IMR-90 (cell line): ENCODE results near the gene STAC. TPM values are rescaled to one million over a fixed set of nuclear protein-coding genes. Genes with fewer than 3 reads are reported as not detected.

ENCODE experiments used
- ATAC-seq: fragments of 200-7000 bp; cut with Tn5 transposase; 2 replicates; pipeline ENCODE4 v1.9.1; 2020; ENCODE audit warnings: low read depth, mild to moderate bottlenecking, moderate library complexity
- BruUV-seq: library from RNA; stranded (reverse); fragments of 400-500 nt; replicated peaks from 2 replicates; lab custom pipeline; 2021; lab: Mats Ljungman, UMichigan
- CTCF ChIA-PET: fragments of 300-600 bp; formaldehyde crosslinking; extraction: SDS; loops from one replicate; lab custom pipeline; 2021; ENCODE audit warnings: antibody characterized with exemption; lab: Yijun Ruan, JAX
- POLR2A ChIA-PET: fragments of 300-600 bp; sonication (Branson Sonifier 250); formaldehyde crosslinking; loops from one replicate; lab custom pipeline; 2022; ENCODE audit warnings: antibody characterized with exemption; ENCODE audit not compliant: unreplicated experiment; lab: Charles Lee
- DNase-seq: peaks from one replicate; pipeline ENCODE4 v3.0.0; 2013
- H2AFZ ChIP-seq: replicated peaks from 2 replicates; pipeline ENCODE3; 2013; ENCODE audit warnings: low read length, mild to moderate bottlenecking; ENCODE audit not compliant: poor library complexity
- H2AK5ac ChIP-seq: 2 replicates; pipeline ENCODE4 v1.6.1; 2013; ENCODE audit warnings: low read depth, low read length, inconsistent platforms
- H2AK9ac ChIP-seq: replicated peaks from 2 replicates; pipeline ENCODE3; 2013; ENCODE audit warnings: mild to moderate bottlenecking, low read depth, low read length, moderate library complexity; ENCODE audit not compliant: poor library complexity
- H2BK120ac ChIP-seq: 2 replicates; pipeline ENCODE4 v1.6.1; 2013; ENCODE audit warnings: low read depth, low read length, inconsistent platforms
- H2BK15ac ChIP-seq: 3 replicates; pipeline ENCODE4 v1.6.1; 2013; ENCODE audit warnings: low read depth, low read length, inconsistent platforms
- H2BK20ac ChIP-seq: 2 replicates; pipeline ENCODE4 v1.6.1; 2013; ENCODE audit warnings: low read depth, mild to moderate bottlenecking, inconsistent platforms, low read length, moderate library complexity
- H2BK5ac ChIP-seq: 2 replicates; pipeline ENCODE4 v1.6.1; 2013; ENCODE audit warnings: mild to moderate bottlenecking, low read depth, low read length, inconsistent platforms; ENCODE audit not compliant: poor library complexity, severe bottlenecking
- H3K14ac ChIP-seq: replicated peaks from 2 replicates; pipeline ENCODE4 v1.6.1; 2013; ENCODE audit warnings: low read depth, low read length, inconsistent platforms
- H3K18ac ChIP-seq: 2 replicates; pipeline ENCODE4 v1.6.1; 2013; ENCODE audit warnings: low read depth, low read length, control low read depth
- H3K23ac ChIP-seq: 2 replicates; pipeline ENCODE4 v1.6.1; 2013; ENCODE audit warnings: low read depth, low read length, inconsistent platforms
- H3K27ac ChIP-seq: 2 replicates; pipeline ENCODE4 v1.5.1; 2013; ENCODE audit warnings: mild to moderate bottlenecking, control low read depth, low read length; ENCODE audit not compliant: insufficient read depth
- H3K27me3 ChIP-seq: 2 replicates; pipeline ENCODE4 v1.6.1; 2013; ENCODE audit warnings: low read length; ENCODE audit not compliant: control insufficient read depth, insufficient read depth
- H3K36me3 ChIP-seq: 2 replicates; pipeline ENCODE4 v1.6.1; 2013; ENCODE audit warnings: low read length, mixed read lengths; ENCODE audit not compliant: control insufficient read depth, insufficient read depth
- H3K4ac ChIP-seq: 2 replicates; pipeline ENCODE4 v1.6.1; 2013; ENCODE audit warnings: low read depth, low read length, inconsistent platforms
- H3K4me1 ChIP-seq: 2 replicates; pipeline ENCODE4 v1.6.1; 2013; ENCODE audit warnings: low read length, mixed read lengths; ENCODE audit not compliant: control insufficient read depth, insufficient read depth
- H3K4me2 ChIP-seq: 2 replicates; pipeline ENCODE4 v1.6.1; 2013; ENCODE audit warnings: low read depth, mild to moderate bottlenecking, control low read depth, low read length, moderate library complexity
- H3K4me3 ChIP-seq: 2 replicates; pipeline ENCODE4 v1.5.1; 2013; ENCODE audit warnings: low read depth, mild to moderate bottlenecking, control low read depth, low read length, moderate library complexity; ENCODE audit not compliant: insufficient read depth
- H3K56ac ChIP-seq: 2 replicates; pipeline ENCODE4 v1.6.1; 2013; ENCODE audit warnings: low read length, inconsistent platforms; ENCODE audit not compliant: insufficient read depth; ENCODE audit errors: extremely low read depth
- H3K79me1 ChIP-seq, 2 experiments: 2 replicates each; pipeline ENCODE4 v1.6.1; 2013; ENCODE audit warnings: low read length in 2 of 2, inconsistent platforms in 1 of 2, low read depth in 1 of 2
- H3K9ac ChIP-seq: 2 replicates; pipeline ENCODE4 v1.6.1; 2013; ENCODE audit warnings: low read depth, low read length, control low read depth
- H3K9me1 ChIP-seq: 2 replicates; pipeline ENCODE4 v1.6.1; 2013; ENCODE audit warnings: low read length, inconsistent platforms; ENCODE audit not compliant: insufficient read depth
- H3K9me3 ChIP-seq: 2 replicates; pipeline ENCODE4 v1.6.1; 2013; ENCODE audit warnings: low read length; ENCODE audit not compliant: control insufficient read depth, insufficient read depth
- H4K20me1 ChIP-seq: 2 replicates; pipeline ENCODE4 v1.6.1; 2013; ENCODE audit warnings: low read length, inconsistent platforms; ENCODE audit not compliant: insufficient read depth
- H4K5ac ChIP-seq: 2 replicates; pipeline ENCODE4 v1.6.1; 2013; ENCODE audit warnings: mild to moderate bottlenecking, low read depth, low read length, control low read depth
- H4K8ac ChIP-seq, 2 experiments: 2 replicates each; pipeline ENCODE4 v1.6.1; 2013; ENCODE audit warnings: low read depth in 2 of 2, low read length in 2 of 2, control low read depth in 1 of 2, inconsistent platforms in 1 of 2
- H4K91ac ChIP-seq: 2 replicates; pipeline ENCODE4 v1.6.1; 2013; ENCODE audit warnings: low read depth, low read length, inconsistent platforms; ENCODE audit not compliant: insufficient read depth
- BHLHE40 ChIP-seq: fragments of 150-350 bp; IDR thresholded peaks from 2 replicates; pipeline ENCODE4 v1.6.1; 2016; ENCODE audit warnings: mild to moderate bottlenecking, low read depth, low read length
- CEBPB ChIP-seq: IDR thresholded peaks from 2 replicates; pipeline ENCODE4 v1.6.1; 2012; ENCODE audit warnings: low read depth, low read length, improper control_type of control experiment
- CHD1 ChIP-seq: IDR thresholded peaks from 2 replicates; pipeline ENCODE4 v1.6.1; 2012; ENCODE audit warnings: low read depth, low read length, improper control_type of control experiment
- FOS ChIP-seq: fragments of 150-350 bp; IDR thresholded peaks from 2 replicates; pipeline ENCODE4 v1.6.1; 2016; ENCODE audit warnings: low read depth, low read length
- MAFK ChIP-seq: IDR thresholded peaks from 2 replicates; pipeline ENCODE4 v1.6.1; 2012; ENCODE audit warnings: low read depth, low read length, improper control_type of control experiment
- MAZ ChIP-seq: IDR thresholded peaks from 2 replicates; pipeline ENCODE4 v1.6.1; 2012; ENCODE audit warnings: low read depth, mild to moderate bottlenecking, low read length, improper control_type of control experiment, moderate library complexity, borderline replicate concordance
- MXI1 ChIP-seq: IDR thresholded peaks from 2 replicates; pipeline ENCODE4 v1.6.1; 2012; ENCODE audit warnings: low read depth, mild to moderate bottlenecking, low read length, moderate library complexity, borderline replicate concordance
- NFE2L2 ChIP-seq: fragments of 150-350 bp; IDR thresholded peaks from 2 replicates; pipeline ENCODE4 v1.6.1; 2016; ENCODE audit warnings: low read depth, mild to moderate bottlenecking, low read length
- POLR2A ChIP-seq: IDR thresholded peaks from 2 replicates; pipeline ENCODE4 v1.6.1; 2012; ENCODE audit warnings: mild to moderate bottlenecking, low read depth, low read length
- RAD21 ChIP-seq: IDR thresholded peaks from 2 replicates; pipeline ENCODE4 v1.6.1; 2012; ENCODE audit warnings: low read length, improper control_type of control experiment
- RCOR1 ChIP-seq: IDR thresholded peaks from 2 replicates; pipeline ENCODE4 v1.6.1; 2012; ENCODE audit warnings: mild to moderate bottlenecking, low read length, improper control_type of control experiment; ENCODE audit not compliant: insufficient replicate concordance
- RFX5 ChIP-seq: IDR thresholded peaks from 2 replicates; pipeline ENCODE4 v1.8.0; 2012; ENCODE audit warnings: low read depth, mild to moderate bottlenecking, low read length, moderate library complexity
- SMC3 ChIP-seq: fragments of 150-350 bp; IDR thresholded peaks from 2 replicates; pipeline ENCODE4 v1.6.1; 2016; ENCODE audit warnings: low read depth, mild to moderate bottlenecking, antibody characterized with exemption, low read length, moderate library complexity
- WGBS, 2 experiments: methylation state at CpG; one replicate each; pipeline versions ENCODE4 v1.1.5 to v1.1.7; 2013; ENCODE audit warnings: missing lambda C conversion rate in 2 of 2; ENCODE audit not compliant: insufficient read length in 1 of 2; ENCODE audit errors: extremely low coverage in 2 of 2; 5-methylcytosine and 5-hydroxymethylcytosine counted together
- dilution Hi-C: fragments of 300-500 bp; cut with HindIII; formaldehyde crosslinking; loops from one replicate; pipeline ENCODE4 v1.14.3; 2018; ENCODE audit warnings: low sequenced_read_pairs; ENCODE audit not compliant: unreplicated experiment
- in situ Hi-C: fragments of 300-500 bp; cut with MboI; formaldehyde crosslinking; loops from 3 replicates; pipeline ENCODE4 v1.14.3; 2019; ENCODE audit warnings: low sequenced_read_pairs, inconsistent platforms, mixed read lengths
- intact Hi-C: fragments of 100-400 bp; cut with micrococcal nuclease; formaldehyde crosslinking; loops from 2 replicates; pipeline ENCODE4 v1.10.0; 2022
- polyA plus RNA-seq, 3 experiments: library from polyadenylated mRNA; depleted of rRNA; stranded (reverse); fragments of >200 nt; gene quantifications; 2 replicates each; pipeline ENCODE4 v1.2.3, GENCODE V29; 2012; ENCODE audit warnings: low replicate concordance in 1 of 3
- total RNA-seq: library from RNA; depleted of rRNA; stranded (reverse); fragments of >200 nt; gene quantifications from 2 replicates; pipeline ENCODE4 v1.2.3, GENCODE V29; 2012
- TF ChIP-seq, protein P1 (sequence below): conservative IDR thresholded peaks from 2 replicates; pipeline ENCODE4 v1.5.1; 2012; ENCODE audit warnings: mild to moderate bottlenecking, low read depth, low read length, improper control_type of control experiment
- TF ChIP-seq, protein P2 (sequence below): fragments of 150-350 bp; IDR thresholded peaks from 2 replicates; pipeline ENCODE4 v1.6.1; 2016; ENCODE audit warnings: low read depth, mild to moderate bottlenecking, low read length, moderate library complexity, borderline replicate concordance
- TF ChIP-seq, protein P3 (sequence below): fragments of 150-350 bp; IDR thresholded peaks from 2 replicates; pipeline ENCODE4 v1.6.1; 2017; ENCODE audit warnings: mild to moderate bottlenecking, antibody characterized with exemption, low read length, low read depth

STAC gene
- total and polyA plus RNA-seq, 2 of the 4 experiments (the other 2 are of a cell fraction): 0.19 to 0.36 TPM

DNA sequence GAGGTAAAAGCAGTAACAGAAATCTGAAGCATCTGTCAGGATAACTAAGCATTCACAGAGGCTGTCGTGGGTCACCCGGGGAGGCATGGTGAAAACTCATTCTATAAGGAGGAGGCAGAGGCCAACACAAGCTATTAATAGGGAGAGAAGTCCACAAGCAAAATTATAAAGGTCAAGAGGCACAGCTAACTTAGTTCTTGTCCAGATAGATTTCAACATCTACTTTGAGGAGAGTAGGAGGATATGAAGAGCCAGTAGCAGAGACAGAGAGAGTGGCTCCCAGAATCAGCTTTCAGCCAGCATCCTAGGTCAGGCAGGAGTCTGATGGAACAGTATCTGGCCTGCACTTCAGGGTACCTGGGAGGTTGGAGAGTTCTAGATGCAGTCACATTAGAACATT is 95.3 kb downstream of the STAC start:
- Histone ChIP-seq H2AK9ac (no peak overlapping the region), H4K8ac (no peak overlapping the region), H2BK120ac (no peak overlapping the region), H2BK15ac (no peak overlapping the region), H3K23ac (no peak overlapping the region), H3K4me1 (no peaks in the 10 kb centered on the region), H2AK5ac (no peak overlapping the region), H3K9me1 (no peaks in the 10 kb centered on the region), H4K20me1 (no peaks in the 10 kb centered on the region), H3K9ac (no peak overlapping the region), H3K9me3 (no peaks in the 10 kb centered on the region; the same call in 1 of the 2 replicates), H3K27me3 (no peaks in the 10 kb centered on the region), H3K4me2 (no peak overlapping the region), H3K4ac (no peak overlapping the region), H3K36me3 (no peaks in the 10 kb centered on the region), H3K4me3 (no peak overlapping the region), H4K5ac (no peak overlapping the region), H3K14ac (no peak overlapping the region), H2BK20ac (no peak overlapping the region), H2AFZ (no peak overlapping the region), H2BK5ac (no peak overlapping the region), H3K27ac (no peak overlapping the region), H4K91ac (no peak overlapping the region), H3K56ac (no peak overlapping the region), H3K18ac (no peak overlapping the region), H3K79me1 (no peaks in the 10 kb centered on the region)
- dilution Hi-C loops (no loop called here), intact Hi-C loops (no loop called here), in situ Hi-C loops (no loop called here)
- no CpG with 5 or more reads among the region's 2 CpGs for WGBS, 2 experiments
- ATAC-seq: no peak
- no peak for DNase-seq
- ChIA-PET CTCF (no interaction called here), POLR2A (no interaction called here)
- no peak for TF ChIP-seq RAD21
- TF ChIP-seq, protein P1, sequence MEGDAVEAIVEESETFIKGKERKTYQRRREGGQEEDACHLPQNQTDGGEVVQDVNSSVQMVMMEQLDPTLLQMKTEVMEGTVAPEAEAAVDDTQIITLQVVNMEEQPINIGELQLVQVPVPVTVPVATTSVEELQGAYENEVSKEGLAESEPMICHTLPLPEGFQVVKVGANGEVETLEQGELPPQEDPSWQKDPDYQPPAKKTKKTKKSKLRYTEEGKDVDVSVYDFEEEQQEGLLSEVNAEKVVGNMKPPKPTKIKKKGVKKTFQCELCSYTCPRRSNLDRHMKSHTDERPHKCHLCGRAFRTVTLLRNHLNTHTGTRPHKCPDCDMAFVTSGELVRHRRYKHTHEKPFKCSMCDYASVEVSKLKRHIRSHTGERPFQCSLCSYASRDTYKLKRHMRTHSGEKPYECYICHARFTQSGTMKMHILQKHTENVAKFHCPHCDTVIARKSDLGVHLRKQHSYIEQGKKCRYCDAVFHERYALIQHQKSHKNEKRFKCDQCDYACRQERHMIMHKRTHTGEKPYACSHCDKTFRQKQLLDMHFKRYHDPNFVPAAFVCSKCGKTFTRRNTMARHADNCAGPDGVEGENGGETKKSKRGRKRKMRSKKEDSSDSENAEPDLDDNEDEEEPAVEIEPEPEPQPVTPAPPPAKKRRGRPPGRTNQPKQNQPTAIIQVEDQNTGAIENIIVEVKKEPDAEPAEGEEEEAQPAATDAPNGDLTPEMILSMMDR: no peak
- no peak for TF ChIP-seq FOS
- TF ChIP-seq SMC3: no peak
- no peak for TF ChIP-seq BHLHE40
- TF ChIP-seq NFE2L2: no peak
- TF ChIP-seq RFX5: no peak
- no peak for TF ChIP-seq POLR2A
- TF ChIP-seq CEBPB: no peak
- TF ChIP-seq MXI1: no peak
- no peak for TF ChIP-seq RCOR1
- no peak for TF ChIP-seq MAZ
- TF ChIP-seq, protein P2, sequence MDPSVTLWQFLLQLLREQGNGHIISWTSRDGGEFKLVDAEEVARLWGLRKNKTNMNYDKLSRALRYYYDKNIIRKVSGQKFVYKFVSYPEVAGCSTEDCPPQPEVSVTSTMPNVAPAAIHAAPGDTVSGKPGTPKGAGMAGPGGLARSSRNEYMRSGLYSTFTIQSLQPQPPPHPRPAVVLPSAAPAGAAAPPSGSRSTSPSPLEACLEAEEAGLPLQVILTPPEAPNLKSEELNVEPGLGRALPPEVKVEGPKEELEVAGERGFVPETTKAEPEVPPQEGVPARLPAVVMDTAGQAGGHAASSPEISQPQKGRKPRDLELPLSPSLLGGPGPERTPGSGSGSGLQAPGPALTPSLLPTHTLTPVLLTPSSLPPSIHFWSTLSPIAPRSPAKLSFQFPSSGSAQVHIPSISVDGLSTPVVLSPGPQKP: no peak
- no peak for TF ChIP-seq MAFK
- TF ChIP-seq, protein P3, sequence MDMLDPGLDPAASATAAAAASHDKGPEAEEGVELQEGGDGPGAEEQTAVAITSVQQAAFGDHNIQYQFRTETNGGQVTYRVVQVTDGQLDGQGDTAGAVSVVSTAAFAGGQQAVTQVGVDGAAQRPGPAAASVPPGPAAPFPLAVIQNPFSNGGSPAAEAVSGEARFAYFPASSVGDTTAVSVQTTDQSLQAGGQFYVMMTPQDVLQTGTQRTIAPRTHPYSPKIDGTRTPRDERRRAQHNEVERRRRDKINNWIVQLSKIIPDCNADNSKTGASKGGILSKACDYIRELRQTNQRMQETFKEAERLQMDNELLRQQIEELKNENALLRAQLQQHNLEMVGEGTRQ: no peak
- no peak for TF ChIP-seq CHD1
- BruUV-seq: no TSS peak
